HL-60 (cell line): ENCODE data around the gene OTUB1.

Source experiments
- GABPA ChIP-seq: IDR thresholded peaks from 2 replicates; pipeline ENCODE4 v1.6.1; 2012; ENCODE audit warnings: low read depth
- POLR2AphosphoS5 ChIP-seq: IDR thresholded peaks from 2 replicates; pipeline ENCODE4 v1.6.1; 2012; ENCODE audit warnings: low read depth
- SPI1 ChIP-seq: IDR thresholded peaks from 2 replicates; pipeline ENCODE4 v1.6.1; 2012; ENCODE audit warnings: low read depth, mild to moderate bottlenecking, borderline replicate concordance
- TF ChIP-seq, protein P1 (sequence below): IDR thresholded peaks from one replicate; pipeline ENCODE4 v1.5.1; 2011; ENCODE audit warnings: low read length, control low read depth, inconsistent platforms; ENCODE audit not compliant: insufficient read depth
- TF ChIP-seq, protein P2 (sequence below): IDR thresholded peaks from 2 replicates; pipeline ENCODE4 v1.6.1; 2012; ENCODE audit warnings: low read depth; ENCODE audit not compliant: insufficient replicate concordance

DNA sequence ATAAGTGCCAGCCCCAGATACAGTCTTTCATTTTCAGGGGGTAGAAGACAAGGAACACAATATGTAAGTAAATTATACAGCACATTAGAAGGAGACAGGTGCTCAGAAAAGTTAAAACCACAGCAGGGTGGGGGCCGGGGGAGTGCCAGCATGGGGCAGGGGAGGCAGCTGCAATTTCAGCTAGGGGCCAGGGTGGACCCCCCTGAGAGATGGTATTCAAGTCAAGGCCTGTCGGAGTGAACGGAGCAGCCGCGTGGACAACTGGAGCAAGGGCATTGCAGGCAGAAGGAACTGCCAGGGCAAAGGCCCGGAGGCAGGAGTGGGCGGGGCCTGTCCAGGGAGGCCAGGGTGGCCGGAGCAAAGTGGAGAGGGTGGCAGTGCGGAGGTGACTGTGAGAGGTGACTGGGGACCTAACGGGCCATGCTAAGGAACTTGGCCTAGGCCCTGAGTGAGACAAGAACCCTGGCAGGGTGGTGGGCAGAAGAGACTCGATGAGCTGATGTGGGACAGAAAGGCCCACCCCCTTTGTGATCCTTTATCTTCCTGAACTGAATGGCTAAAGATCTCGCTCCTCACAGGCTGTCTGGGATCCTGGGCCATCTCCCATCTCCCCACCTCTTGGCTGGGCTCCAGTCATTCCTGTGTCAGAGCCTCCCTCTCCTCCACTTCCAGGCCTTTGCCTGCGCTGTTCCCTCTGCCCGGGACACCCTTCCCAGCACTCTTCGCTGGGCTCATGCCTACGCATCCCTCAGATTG lies 27.1 kb downstream of the OTUB1 start:
- TF ChIP-seq, protein P1, sequence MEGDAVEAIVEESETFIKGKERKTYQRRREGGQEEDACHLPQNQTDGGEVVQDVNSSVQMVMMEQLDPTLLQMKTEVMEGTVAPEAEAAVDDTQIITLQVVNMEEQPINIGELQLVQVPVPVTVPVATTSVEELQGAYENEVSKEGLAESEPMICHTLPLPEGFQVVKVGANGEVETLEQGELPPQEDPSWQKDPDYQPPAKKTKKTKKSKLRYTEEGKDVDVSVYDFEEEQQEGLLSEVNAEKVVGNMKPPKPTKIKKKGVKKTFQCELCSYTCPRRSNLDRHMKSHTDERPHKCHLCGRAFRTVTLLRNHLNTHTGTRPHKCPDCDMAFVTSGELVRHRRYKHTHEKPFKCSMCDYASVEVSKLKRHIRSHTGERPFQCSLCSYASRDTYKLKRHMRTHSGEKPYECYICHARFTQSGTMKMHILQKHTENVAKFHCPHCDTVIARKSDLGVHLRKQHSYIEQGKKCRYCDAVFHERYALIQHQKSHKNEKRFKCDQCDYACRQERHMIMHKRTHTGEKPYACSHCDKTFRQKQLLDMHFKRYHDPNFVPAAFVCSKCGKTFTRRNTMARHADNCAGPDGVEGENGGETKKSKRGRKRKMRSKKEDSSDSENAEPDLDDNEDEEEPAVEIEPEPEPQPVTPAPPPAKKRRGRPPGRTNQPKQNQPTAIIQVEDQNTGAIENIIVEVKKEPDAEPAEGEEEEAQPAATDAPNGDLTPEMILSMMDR: no peak
- TF ChIP-seq POLR2AphosphoS5: no peak
- TF ChIP-seq GABPA: no peak
- TF ChIP-seq SPI1: no peak
- TF ChIP-seq, protein P2, sequence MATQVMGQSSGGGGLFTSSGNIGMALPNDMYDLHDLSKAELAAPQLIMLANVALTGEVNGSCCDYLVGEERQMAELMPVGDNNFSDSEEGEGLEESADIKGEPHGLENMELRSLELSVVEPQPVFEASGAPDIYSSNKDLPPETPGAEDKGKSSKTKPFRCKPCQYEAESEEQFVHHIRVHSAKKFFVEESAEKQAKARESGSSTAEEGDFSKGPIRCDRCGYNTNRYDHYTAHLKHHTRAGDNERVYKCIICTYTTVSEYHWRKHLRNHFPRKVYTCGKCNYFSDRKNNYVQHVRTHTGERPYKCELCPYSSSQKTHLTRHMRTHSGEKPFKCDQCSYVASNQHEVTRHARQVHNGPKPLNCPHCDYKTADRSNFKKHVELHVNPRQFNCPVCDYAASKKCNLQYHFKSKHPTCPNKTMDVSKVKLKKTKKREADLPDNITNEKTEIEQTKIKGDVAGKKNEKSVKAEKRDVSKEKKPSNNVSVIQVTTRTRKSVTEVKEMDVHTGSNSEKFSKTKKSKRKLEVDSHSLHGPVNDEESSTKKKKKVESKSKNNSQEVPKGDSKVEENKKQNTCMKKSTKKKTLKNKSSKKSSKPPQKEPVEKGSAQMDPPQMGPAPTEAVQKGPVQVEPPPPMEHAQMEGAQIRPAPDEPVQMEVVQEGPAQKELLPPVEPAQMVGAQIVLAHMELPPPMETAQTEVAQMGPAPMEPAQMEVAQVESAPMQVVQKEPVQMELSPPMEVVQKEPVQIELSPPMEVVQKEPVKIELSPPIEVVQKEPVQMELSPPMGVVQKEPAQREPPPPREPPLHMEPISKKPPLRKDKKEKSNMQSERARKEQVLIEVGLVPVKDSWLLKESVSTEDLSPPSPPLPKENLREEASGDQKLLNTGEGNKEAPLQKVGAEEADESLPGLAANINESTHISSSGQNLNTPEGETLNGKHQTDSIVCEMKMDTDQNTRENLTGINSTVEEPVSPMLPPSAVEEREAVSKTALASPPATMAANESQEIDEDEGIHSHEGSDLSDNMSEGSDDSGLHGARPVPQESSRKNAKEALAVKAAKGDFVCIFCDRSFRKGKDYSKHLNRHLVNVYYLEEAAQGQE: no peak
